ENCODE results near the gene ABCC1. TPM values are rescaled to one million over a fixed set of nuclear protein-coding genes. Genes with fewer than 3 reads are reported as not detected.

The ABCC1 gene
- total and polyA plus RNA-seq, 2 of the 4 experiments (the other 2 are of a cell fraction) = 39.4 to 66.0 TPM

DNA sequence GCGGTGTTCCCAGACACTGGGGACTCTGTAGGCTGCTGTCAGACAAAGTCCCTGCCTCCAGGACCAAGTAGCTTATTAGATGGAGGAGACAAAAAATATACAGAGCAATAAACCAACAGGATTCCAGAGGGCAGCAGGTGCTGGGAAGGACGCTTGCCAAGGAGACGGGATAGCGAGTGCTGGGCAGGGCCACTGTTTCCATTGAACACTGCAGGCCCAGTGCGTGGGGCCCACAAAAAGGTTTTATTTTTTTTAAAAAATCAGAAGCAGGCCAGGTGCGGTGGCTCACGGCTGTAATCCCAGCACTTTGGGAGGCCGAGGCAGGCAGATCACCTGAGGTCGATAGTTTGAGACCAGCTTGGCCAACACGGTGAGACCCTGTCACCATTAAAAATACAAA is 189.6 kb downstream of the ABCC1 start:
- Histone ChIP-seq H3K9me1 (ENCODE audit: insufficient read depth, low read length) (peaks cover 4% of the 10 kb centered on the region), H2BK5ac (ENCODE audit: low read depth, low read length, poor library complexity, severe bottlenecking) (no peak overlapping the region), H3K23ac (ENCODE audit: low read depth, low read length) (no peak overlapping the region), H3K9ac (ENCODE audit: low read depth, low read length) (no peak overlapping the region), H2AK9ac (replicated peaks; ENCODE audit: low read depth, low read length, poor library complexity) (no peak overlapping the region), H3K4me1 (ENCODE audit: control insufficient read depth, insufficient read depth, low read length) (no peaks in the 10 kb centered on the region), H2BK15ac (ENCODE audit: low read depth, low read length) (no peak overlapping the region), H3K9me3 (ENCODE audit: control insufficient read depth, insufficient read depth, low read length) (no peaks in the 10 kb centered on the region), H3K4me3 (ENCODE audit: insufficient read depth, low read depth, low read length) (no peak overlapping the region), H3K18ac (ENCODE audit: low read depth, low read length) (no peak overlapping the region), H4K20me1 (ENCODE audit: insufficient read depth, low read length) (peaks cover 15% of the 10 kb centered on the region), H3K56ac (ENCODE audit: extremely low read depth, insufficient read depth, low read length) (no peak overlapping the region), H3K4ac (ENCODE audit: low read depth, low read length) (no peak overlapping the region), H3K14ac (replicated peaks; ENCODE audit: low read depth, low read length) (no peak overlapping the region), H2BK120ac (ENCODE audit: low read depth, low read length) (no peak overlapping the region), H2AFZ (replicated peaks; ENCODE audit: low read length, poor library complexity) (no peak overlapping the region), H3K36me3 (ENCODE audit: control insufficient read depth, insufficient read depth, low read length) (peaks cover 92% of the 10 kb centered on the region), H4K8ac (ENCODE audit: low read depth in 2 of 2, low read length in 2 of 2) (no peak overlapping the region), H3K4me2 (ENCODE audit: low read depth, low read length) (no peak overlapping the region), H4K5ac (ENCODE audit: low read depth, low read length) (no peak overlapping the region), H4K91ac (ENCODE audit: insufficient read depth, low read depth, low read length) (no peak overlapping the region), H3K27me3 (ENCODE audit: control insufficient read depth, insufficient read depth, low read length) (no peaks in the 10 kb centered on the region), H2AK5ac (ENCODE audit: low read depth, low read length) (no peak overlapping the region), H2BK20ac (ENCODE audit: low read depth, low read length) (no peak overlapping the region), H3K79me1 (ENCODE audit: low read depth in 1 of 2, low read length in 2 of 2) (peaks cover 13 to 33% of the 10 kb centered on the region in 2 experiments), H3K27ac (ENCODE audit: insufficient read depth, low read length) (no peak overlapping the region)
- in situ Hi-C loops (cut with MboI; ENCODE audit: low sequenced_read_pairs) = no loop called here
- ChIA-PET POLR2A (ENCODE audit: unreplicated experiment) (no interaction called here), CTCF (no interaction called here)
- no TSS peak for BruUV-seq (replicated peaks)
- intact Hi-C loops (cut with micrococcal nuclease) = no loop called here
- dilution Hi-C loops (cut with HindIII; ENCODE audit: low sequenced_read_pairs, unreplicated experiment) = no loop called here
- WGBS, 2 experiments (ENCODE audit: extremely low coverage in 2 of 2, insufficient read length in 1 of 2) = 95% methylated on average over 6 of the region's 10 CpGs; no CpG with 5 or more reads in 1 of the 2 experiments
- no peak for ATAC-seq (ENCODE audit: low read depth)
- TF ChIP-seq BHLHE40 (IDR thresholded peaks at IDR 0.05; ENCODE audit: low read depth, low read length) (no peak), RAD21 (IDR thresholded peaks at IDR 0.05; ENCODE audit: low read length) (no peak), POLR2A (IDR thresholded peaks at IDR 0.05; ENCODE audit: low read depth, low read length) (no peak), NFE2L2 (IDR thresholded peaks at IDR 0.05; ENCODE audit: low read depth, low read length) (no peak), RCOR1 (IDR thresholded peaks at IDR 0.05; ENCODE audit: insufficient replicate concordance, low read length) (no peak), CHD1 (IDR thresholded peaks at IDR 0.05; ENCODE audit: low read depth, low read length) (no peak), SMC3 (IDR thresholded peaks at IDR 0.05; ENCODE audit: low read depth, low read length) (no peak), MXI1 (IDR thresholded peaks at IDR 0.05; ENCODE audit: borderline replicate concordance, low read depth, low read length) (no peak), RFX5 (IDR thresholded peaks at IDR 0.05; ENCODE audit: low read depth, low read length) (no peak), CEBPB (IDR thresholded peaks at IDR 0.05; ENCODE audit: low read depth, low read length) (no peak), MAFK (IDR thresholded peaks at IDR 0.05; ENCODE audit: low read depth, low read length) (no peak)
- TF ChIP-seq, protein P1, sequence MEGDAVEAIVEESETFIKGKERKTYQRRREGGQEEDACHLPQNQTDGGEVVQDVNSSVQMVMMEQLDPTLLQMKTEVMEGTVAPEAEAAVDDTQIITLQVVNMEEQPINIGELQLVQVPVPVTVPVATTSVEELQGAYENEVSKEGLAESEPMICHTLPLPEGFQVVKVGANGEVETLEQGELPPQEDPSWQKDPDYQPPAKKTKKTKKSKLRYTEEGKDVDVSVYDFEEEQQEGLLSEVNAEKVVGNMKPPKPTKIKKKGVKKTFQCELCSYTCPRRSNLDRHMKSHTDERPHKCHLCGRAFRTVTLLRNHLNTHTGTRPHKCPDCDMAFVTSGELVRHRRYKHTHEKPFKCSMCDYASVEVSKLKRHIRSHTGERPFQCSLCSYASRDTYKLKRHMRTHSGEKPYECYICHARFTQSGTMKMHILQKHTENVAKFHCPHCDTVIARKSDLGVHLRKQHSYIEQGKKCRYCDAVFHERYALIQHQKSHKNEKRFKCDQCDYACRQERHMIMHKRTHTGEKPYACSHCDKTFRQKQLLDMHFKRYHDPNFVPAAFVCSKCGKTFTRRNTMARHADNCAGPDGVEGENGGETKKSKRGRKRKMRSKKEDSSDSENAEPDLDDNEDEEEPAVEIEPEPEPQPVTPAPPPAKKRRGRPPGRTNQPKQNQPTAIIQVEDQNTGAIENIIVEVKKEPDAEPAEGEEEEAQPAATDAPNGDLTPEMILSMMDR (conservative IDR thresholded peaks at IDR 0.05; ENCODE audit: low read depth, low read length) = no peak
- TF ChIP-seq, protein P2, sequence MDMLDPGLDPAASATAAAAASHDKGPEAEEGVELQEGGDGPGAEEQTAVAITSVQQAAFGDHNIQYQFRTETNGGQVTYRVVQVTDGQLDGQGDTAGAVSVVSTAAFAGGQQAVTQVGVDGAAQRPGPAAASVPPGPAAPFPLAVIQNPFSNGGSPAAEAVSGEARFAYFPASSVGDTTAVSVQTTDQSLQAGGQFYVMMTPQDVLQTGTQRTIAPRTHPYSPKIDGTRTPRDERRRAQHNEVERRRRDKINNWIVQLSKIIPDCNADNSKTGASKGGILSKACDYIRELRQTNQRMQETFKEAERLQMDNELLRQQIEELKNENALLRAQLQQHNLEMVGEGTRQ (IDR thresholded peaks at IDR 0.05; ENCODE audit: low read depth, low read length) = no peak
- TF ChIP-seq, protein P3, sequence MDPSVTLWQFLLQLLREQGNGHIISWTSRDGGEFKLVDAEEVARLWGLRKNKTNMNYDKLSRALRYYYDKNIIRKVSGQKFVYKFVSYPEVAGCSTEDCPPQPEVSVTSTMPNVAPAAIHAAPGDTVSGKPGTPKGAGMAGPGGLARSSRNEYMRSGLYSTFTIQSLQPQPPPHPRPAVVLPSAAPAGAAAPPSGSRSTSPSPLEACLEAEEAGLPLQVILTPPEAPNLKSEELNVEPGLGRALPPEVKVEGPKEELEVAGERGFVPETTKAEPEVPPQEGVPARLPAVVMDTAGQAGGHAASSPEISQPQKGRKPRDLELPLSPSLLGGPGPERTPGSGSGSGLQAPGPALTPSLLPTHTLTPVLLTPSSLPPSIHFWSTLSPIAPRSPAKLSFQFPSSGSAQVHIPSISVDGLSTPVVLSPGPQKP (IDR thresholded peaks at IDR 0.05; ENCODE audit: borderline replicate concordance, low read depth, low read length) = no peak
- DNase-seq = no peak

Data from IMR-90 (cell line).